Measurements from ENCODE around the gene SLC22A2. TPM values are rescaled to one million over a fixed set of nuclear protein-coding genes. Genes with fewer than 3 reads are reported as not detected.

Gene SLC22A2
- total and polyA plus RNA-seq, 2 donors (not counting 3 experiments of a cell fraction or from before 2014, with no cell fraction given) = not detected

DNA sequence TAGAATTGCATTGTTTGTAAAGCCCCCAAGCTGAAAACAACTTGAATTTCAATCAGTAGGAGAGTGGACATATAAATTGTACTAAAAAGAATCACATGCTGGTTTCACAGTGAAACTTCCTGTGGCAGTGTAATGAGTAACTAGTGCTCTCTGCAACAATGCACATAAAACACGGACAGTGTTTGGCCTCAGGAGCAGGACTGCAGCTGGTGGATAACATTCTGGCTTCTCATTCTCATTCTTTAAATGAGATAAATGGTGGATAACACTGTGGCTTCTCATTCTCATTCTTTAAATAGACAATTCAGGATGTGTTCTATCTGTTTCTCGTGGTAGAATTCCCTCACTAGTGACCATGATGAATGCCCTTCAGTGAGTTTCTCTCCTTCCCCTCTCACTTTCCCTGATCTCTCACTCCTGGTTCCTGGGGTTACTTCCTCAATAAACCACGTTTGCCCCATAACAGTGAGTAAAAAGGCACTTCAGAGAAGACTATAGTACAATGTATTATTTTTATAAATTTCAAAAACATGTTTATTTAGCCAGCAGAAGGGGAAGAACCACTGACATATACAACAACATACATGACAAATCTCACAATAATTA, 59.9 kb downstream of the SLC22A2 start:
- intact Hi-C loops (cut with micrococcal nuclease) = no loop called here

More for the DNA sequence above, 59.9 kb downstream of the SLC22A2 start:
- no peaks in the 10 kb centered on the region for H4K20me1 ChIP-seq (replicated peaks; ENCODE audit: control insufficient read depth, extremely low read depth, insufficient read depth, low read length)
- no peak overlapping the region for H3K27ac ChIP-seq (ENCODE audit: insufficient read depth, low read depth, low read length)
- ChIA-PET CTCF (no interaction called here), POLR2A (no interaction called here)
- TF ChIP-seq GATA2 (IDR thresholded peaks at IDR 0.05; ENCODE audit: insufficient read depth, insufficient read length, low read depth, low read length) (no peak), JUN (IDR thresholded peaks at IDR 0.05; ENCODE audit: borderline replicate concordance, insufficient read depth, insufficient read length, low read depth) (no peak), CTCF (IDR thresholded peaks at IDR 0.05; ENCODE audit: extremely low read depth in 1 of 2, insufficient read depth in 1 of 2, low read depth in 1 of 2, low read length in 2 of 2) (no peak), EZH2 (IDR thresholded peaks at IDR 0.05; ENCODE audit: borderline replicate concordance, low read depth, low read length, severe bottlenecking) (no peak), MYC (IDR thresholded peaks at IDR 0.05; ENCODE audit: low read depth, low read length) (no peak), POLR2A (IDR thresholded peaks at IDR 0.05; ENCODE audit: low read depth, low read length) (no peak), POLR2AphosphoS5 (IDR thresholded peaks at IDR 0.05; ENCODE audit: insufficient read depth, low read depth, low read length) (no peak), FOS (IDR thresholded peaks at IDR 0.05; ENCODE audit: borderline replicate concordance, insufficient read depth, low read length) (no peak)
- TF ChIP-seq, protein P1, sequence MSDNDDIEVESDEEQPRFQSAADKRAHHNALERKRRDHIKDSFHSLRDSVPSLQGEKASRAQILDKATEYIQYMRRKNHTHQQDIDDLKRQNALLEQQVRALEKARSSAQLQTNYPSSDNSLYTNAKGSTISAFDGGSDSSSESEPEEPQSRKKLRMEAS (IDR thresholded peaks at IDR 0.05; ENCODE audit: insufficient read depth, insufficient read length) = no peak
- no peak overlapping the region for H3K9ac ChIP-seq (replicated peaks; ENCODE audit: extremely low read depth, insufficient read depth, low read length)
- no peak overlapping the region for H3K4me2 ChIP-seq (ENCODE audit: insufficient read depth, low read length)
- H3K9me3 ChIP-seq (replicated peaks; ENCODE audit: control insufficient read depth, insufficient read depth, low read length) = peaks cover 6% of the 10 kb centered on the region
- no peaks in the 10 kb centered on the region for H3K9me1 ChIP-seq (replicated peaks; ENCODE audit: control insufficient read depth, extremely low read depth, insufficient read depth, low read length)
- no peaks in the 10 kb centered on the region for H3K27me3 ChIP-seq (ENCODE audit: control insufficient read depth in 2 of 2, insufficient read depth in 2 of 2, low read length in 2 of 2)
- H3K4me3 ChIP-seq (replicated peaks in 1 of 3; ENCODE audit: insufficient read depth in 1 of 3, low read depth in 1 of 3, low read length in 3 of 3) = no peak overlapping the region
- FAIRE-seq (no peak), DNase-seq (ENCODE audit: low read depth, low spot score) (no peak)
- H3K4me1 ChIP-seq (ENCODE audit: control insufficient read depth, extremely low read depth, insufficient read depth, low read length) = no peaks in the 10 kb centered on the region
- no peaks in the 10 kb centered on the region for H3K79me2 ChIP-seq (ENCODE audit: control insufficient read depth, insufficient read depth, low read length)
- no peaks in the 10 kb centered on the region for H3K36me3 ChIP-seq (ENCODE audit: control insufficient read depth in 2 of 2, extremely low read depth in 1 of 2, insufficient read depth in 2 of 2, low read length in 2 of 2)
- dilution Hi-C loops (cut with MboI; ENCODE audit: extremely low pct_ligation_motif_present, low sequenced_read_pairs) = no loop called here
- H2AFZ ChIP-seq (ENCODE audit: low read depth, low read length) = no peak overlapping the region
- BruUV-seq (replicated peaks) = no TSS peak

All from endothelial cell of umbilical vein (primary cell).